CD14-positive monocyte (primary cell): ENCODE data around the gene ZNF579. TPM values are rescaled to one million over a fixed set of nuclear protein-coding genes. Genes with fewer than 3 reads are reported as not detected.
A peak's percentile ranks its signal among the peaks of the same experiment; 100 is the strongest.

ENCODE experiments used
- DNase-seq, 3 donors: peaks; one replicate each; pipeline ENCODE4 v3.0.0-alpha.2; 2011 to 2022
- H2AFZ ChIP-seq: 2 replicates; pipeline ENCODE4 v1.6.0; 2012; ENCODE audit warnings: mild to moderate bottlenecking, low read depth, low read length, inconsistent platforms; ENCODE audit not compliant: insufficient read depth, poor library complexity, severe bottlenecking
- H3K27ac ChIP-seq, 2 donors: 1 replicate in 1 of 2; 2 replicates in 1 of 2; pipeline ENCODE4 v1.5.1; 2012 to 2013; ENCODE audit warnings: low read length in 2 of 2, control low read depth in 1 of 2, inconsistent platforms in 1 of 2, low read depth in 1 of 2, mild to moderate bottlenecking in 1 of 2
- H3K27me3 ChIP-seq, 2 donors: one replicate each; pipeline versions ENCODE4 v1.6.0 to v1.6.1; 2011 to 2013; ENCODE audit warnings: low read length in 2 of 2; ENCODE audit not compliant: control insufficient read depth in 2 of 2, insufficient read depth in 2 of 2
- H3K36me3 ChIP-seq, 2 donors: replicated peaks in 1 of 2; 1 replicate in 1 of 2; 2 replicates in 1 of 2; pipeline versions ENCODE4 v1.5.1 to v1.6.1; 2012 to 2013; ENCODE audit warnings: low read length in 2 of 2, control low read depth in 1 of 2, inconsistent platforms in 1 of 2, mild to moderate bottlenecking in 1 of 2; ENCODE audit not compliant: insufficient read depth in 2 of 2, control insufficient read depth in 1 of 2
- H3K4me1 ChIP-seq, 2 donors: 1 replicate in 1 of 2; 2 replicates in 1 of 2; pipeline versions ENCODE4 v1.5.1 to v1.6.1; 2012 to 2013; ENCODE audit warnings: low read length in 2 of 2, control low read depth in 1 of 2, inconsistent platforms in 1 of 2, mild to moderate bottlenecking in 1 of 2, moderate library complexity in 1 of 2; ENCODE audit not compliant: insufficient read depth in 2 of 2, control insufficient read depth in 1 of 2
- H3K4me2 ChIP-seq: replicated peaks from 2 replicates; pipeline ENCODE3; 2012; ENCODE audit warnings: low read length, moderate library complexity, mild to moderate bottlenecking; ENCODE audit not compliant: poor library complexity, severe bottlenecking; ENCODE audit errors: extremely low read depth
- H3K4me3 ChIP-seq, 3 experiments: fragments of 200-600 bp in 1 of 3; sonication (generic) in 1 of 3; replicated peaks in 1 of 3; 1 replicate in 2 of 3; 2 replicates in 1 of 3; pipeline ENCODE4 v1.5.1; 2011 to 2013; ENCODE audit warnings: low read length in 3 of 3, mild to moderate bottlenecking in 3 of 3, control low read depth in 2 of 3, low read depth in 2 of 3, inconsistent platforms in 1 of 3, moderate library complexity in 1 of 3
- H3K79me2 ChIP-seq: 2 replicates; pipeline ENCODE4 v1.6.0; 2012; ENCODE audit warnings: mild to moderate bottlenecking, control low read depth, inconsistent platforms, low read length, moderate library complexity; ENCODE audit not compliant: insufficient read depth
- H3K9ac ChIP-seq: 2 replicates; pipeline ENCODE4 v1.6.0; 2017; ENCODE audit warnings: low read length, mild to moderate bottlenecking; ENCODE audit not compliant: insufficient read depth, poor library complexity, severe bottlenecking
- H3K9me3 ChIP-seq, 2 donors: replicated peaks in 1 of 2; 1 replicate in 1 of 2; 2 replicates in 1 of 2; pipeline versions ENCODE4 v1.5.1 to v1.6.1; 2012 to 2013; ENCODE audit warnings: low read length in 2 of 2, control low read depth in 1 of 2; ENCODE audit not compliant: control insufficient read depth in 1 of 2, insufficient read depth in 1 of 2
- H4K20me1 ChIP-seq: 2 replicates; pipeline ENCODE4 v1.6.0; 2012; ENCODE audit warnings: mild to moderate bottlenecking, low read length, control low read depth, moderate library complexity; ENCODE audit not compliant: insufficient read depth
- H3K27ac Mint-ChIP-seq, 7 donors: one replicate each; pipeline ENCODE4 v1.8.0; 2020; ENCODE audit warnings: mild to moderate bottlenecking in 7 of 7, mixed read lengths in 7 of 7, moderate library complexity in 6 of 7, inconsistent platforms in 2 of 7
- H3K27me3 Mint-ChIP-seq, 3 donors: one replicate each; pipeline ENCODE4 v1.8.0; 2021 to 2022; ENCODE audit warnings: low read depth in 3 of 3, mild to moderate bottlenecking in 3 of 3, mixed read lengths in 3 of 3, moderate library complexity in 3 of 3, inconsistent platforms in 1 of 3
- H3K36me3 Mint-ChIP-seq, 2 donors: one replicate each; pipeline ENCODE4 v1.8.0; 2020; ENCODE audit warnings: mixed read lengths in 2 of 2, inconsistent platforms in 1 of 2, mild to moderate bottlenecking in 1 of 2
- H3K4me1 Mint-ChIP-seq: one replicate; pipeline ENCODE4 v1.8.0; 2020; ENCODE audit warnings: mild to moderate bottlenecking, mixed read lengths
- H3K4me3 Mint-ChIP-seq, 2 donors: one replicate each; pipeline ENCODE4 v1.8.0; 2020; ENCODE audit warnings: mild to moderate bottlenecking in 2 of 2, mixed read lengths in 2 of 2, moderate library complexity in 1 of 2
- H3K9me3 Mint-ChIP-seq, 7 donors: one replicate each; pipeline ENCODE4 v1.8.0; 2020 to 2022; ENCODE audit warnings: mixed read lengths in 7 of 7, mild to moderate bottlenecking in 6 of 7, moderate library complexity in 6 of 7, inconsistent platforms in 2 of 7
- WGBS: methylation state at CpG from one replicate; pipeline ENCODE4 v1.1.5; 2013; ENCODE audit warnings: missing lambda C conversion rate; ENCODE audit not compliant: insufficient coverage; 5-methylcytosine and 5-hydroxymethylcytosine counted together
- intact Hi-C, 2 donors: fragments of 100-400 bp; cut with micrococcal nuclease; formaldehyde crosslinking; loops; one replicate each; pipeline versions ENCODE4 v1.15.0 to v1.15.1; 2023
- polyA plus RNA-seq, 3 donors: library from polyadenylated mRNA; depleted of rRNA in 1 of 3; unstranded in 2 of 3; stranded (reverse) in 1 of 3; fragments of 300-500 nt in 2 of 3; fragments of >200 nt in 1 of 3; fragmentation: Illumina TruSeq in 2 of 3; gene quantifications; 1 replicate in 2 of 3; 2 replicates in 1 of 3; pipeline ENCODE4 v1.2.3, GENCODE V29; 2012 to 2021
- TF ChIP-seq, protein P1 (sequence below): fragments of 200-600 bp; IDR thresholded peaks from one replicate; pipeline ENCODE4 v1.8.0; 2022; ENCODE audit warnings: antibody characterized with exemption, mild to moderate bottlenecking

Gene ZNF579
- polyA plus RNA-seq, 3 donors = 0.05 to 1.8 TPM; not detected in 1

DNA sequence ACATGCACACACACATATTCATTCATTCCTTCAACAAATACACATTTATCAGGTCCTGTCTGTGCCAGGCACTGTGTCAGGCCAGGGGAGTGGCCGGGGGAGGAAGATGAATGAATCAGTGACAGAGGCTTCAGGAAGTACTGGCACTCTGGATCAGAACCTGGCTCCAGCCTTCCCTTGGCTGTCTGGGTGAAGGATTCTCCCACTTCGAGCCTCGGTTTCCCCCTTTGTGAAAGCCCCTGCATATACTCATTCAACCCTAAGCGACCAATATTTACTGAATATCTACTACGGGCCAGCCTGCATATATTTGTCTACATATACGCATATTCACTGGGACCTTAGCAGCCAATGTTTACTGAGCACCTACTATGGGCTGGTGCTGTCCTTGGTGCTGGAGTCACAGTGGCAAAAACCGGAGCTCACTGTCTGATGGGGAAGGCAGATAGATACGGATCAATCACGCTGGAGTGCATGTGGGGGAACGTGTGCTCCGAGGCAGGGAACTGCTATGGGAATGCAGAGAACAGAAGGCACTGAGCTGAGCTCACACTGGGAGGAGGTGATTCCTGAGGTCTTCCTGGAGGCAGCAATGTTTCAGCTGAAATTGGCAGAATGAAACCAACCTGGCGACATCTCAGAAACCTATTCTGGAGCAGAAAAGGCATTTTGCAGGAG lies 636 bp upstream of the ZNF579 start:
- no peaks in the 10 kb centered on the region for H3K79me2 ChIP-seq

More for the DNA sequence above, 636 bp upstream of the ZNF579 start:
- peak overlapping the region; percentile 82 to 88 for H3K4me3 Mint-ChIP-seq
- peaks cover 0 to 8% (median 1%) of the 10 kb centered on the region in 7 donors for H3K9me3 Mint-ChIP-seq
- peak overlapping the region in 6 of 7 donors; percentile 6 to 66 (median 20) for H3K27ac Mint-ChIP-seq
- intact Hi-C loops = loop anchor here in 1 of 2 donors (5.0 kb wide), 1 partner anchor 51 kb away; no protein-coding TSS in a partner anchor
- Histone ChIP-seq H3K9ac (peak overlapping the region; percentile 75), H3K36me3 (peaks cover 0 to 2% of the 10 kb centered on the region in 2 donors), H3K4me2 (peak overlapping the region; percentile 77), H3K27ac (peak overlapping the region in 1 of 2 donors; percentile 66), H2AFZ (peak overlapping the region; percentile 96), H3K4me3 (peak overlapping the region; percentile 71 to 84 (median 79)), H3K27me3 (peaks cover 8 to 20% of the 10 kb centered on the region in 2 donors), H3K9me3 (no peaks in the 10 kb centered on the region), H3K4me1 (peaks cover 17 to 31% of the 10 kb centered on the region in 2 donors), H4K20me1 (no peaks in the 10 kb centered on the region)
- TF ChIP-seq, protein P1, sequence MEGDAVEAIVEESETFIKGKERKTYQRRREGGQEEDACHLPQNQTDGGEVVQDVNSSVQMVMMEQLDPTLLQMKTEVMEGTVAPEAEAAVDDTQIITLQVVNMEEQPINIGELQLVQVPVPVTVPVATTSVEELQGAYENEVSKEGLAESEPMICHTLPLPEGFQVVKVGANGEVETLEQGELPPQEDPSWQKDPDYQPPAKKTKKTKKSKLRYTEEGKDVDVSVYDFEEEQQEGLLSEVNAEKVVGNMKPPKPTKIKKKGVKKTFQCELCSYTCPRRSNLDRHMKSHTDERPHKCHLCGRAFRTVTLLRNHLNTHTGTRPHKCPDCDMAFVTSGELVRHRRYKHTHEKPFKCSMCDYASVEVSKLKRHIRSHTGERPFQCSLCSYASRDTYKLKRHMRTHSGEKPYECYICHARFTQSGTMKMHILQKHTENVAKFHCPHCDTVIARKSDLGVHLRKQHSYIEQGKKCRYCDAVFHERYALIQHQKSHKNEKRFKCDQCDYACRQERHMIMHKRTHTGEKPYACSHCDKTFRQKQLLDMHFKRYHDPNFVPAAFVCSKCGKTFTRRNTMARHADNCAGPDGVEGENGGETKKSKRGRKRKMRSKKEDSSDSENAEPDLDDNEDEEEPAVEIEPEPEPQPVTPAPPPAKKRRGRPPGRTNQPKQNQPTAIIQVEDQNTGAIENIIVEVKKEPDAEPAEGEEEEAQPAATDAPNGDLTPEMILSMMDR = no peak
- H3K27me3 Mint-ChIP-seq = peaks cover 18 to 22% (median 22%) of the 10 kb centered on the region in 3 donors
- peaks cover 3 to 10% of the 10 kb centered on the region in 2 donors for H3K36me3 Mint-ChIP-seq
- DNase-seq = no peak
- peaks cover 28% of the 10 kb centered on the region for H3K4me1 Mint-ChIP-seq
- 51% methylated on average over 9 of the region's 12 CpGs for WGBS
